ENCODE measurements around the gene SULT4A1.

DNA sequence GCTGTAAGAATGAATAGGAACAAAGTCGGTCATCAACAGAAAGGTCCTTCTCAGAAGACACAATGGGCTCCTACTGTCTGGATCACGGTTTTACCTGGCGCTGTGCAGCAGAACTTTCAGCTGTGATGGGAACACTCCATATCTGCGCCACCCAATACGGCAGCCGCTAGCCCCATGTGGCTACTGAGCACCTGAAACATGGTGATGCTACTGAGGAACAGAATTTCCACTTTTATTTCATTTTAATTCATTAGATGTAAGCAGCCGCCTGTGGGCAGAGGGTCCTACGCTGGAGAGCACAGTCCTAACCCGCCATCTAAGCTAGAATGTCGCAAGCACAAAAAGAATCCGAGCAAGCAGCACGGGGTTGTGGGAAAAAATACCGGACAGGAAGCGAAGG, 2.7 kb downstream of the SULT4A1 start:
- TF ChIP-seq SUZ12 (IDR thresholded peaks at IDR 0.05) (no peak), BHLHE40 (IDR thresholded peaks at IDR 0.05; ENCODE audit: borderline replicate concordance) (no peak), ZNF384 (IDR thresholded peaks at IDR 0.05) (no peak), SP1 (IDR thresholded peaks at IDR 0.05) (no peak), ARNT (IDR thresholded peaks at IDR 0.05) (no peak)

Measured in HEK293T (cell line).